ENCODE measurements around the gene BIN1.

Gene BIN1

DNA sequence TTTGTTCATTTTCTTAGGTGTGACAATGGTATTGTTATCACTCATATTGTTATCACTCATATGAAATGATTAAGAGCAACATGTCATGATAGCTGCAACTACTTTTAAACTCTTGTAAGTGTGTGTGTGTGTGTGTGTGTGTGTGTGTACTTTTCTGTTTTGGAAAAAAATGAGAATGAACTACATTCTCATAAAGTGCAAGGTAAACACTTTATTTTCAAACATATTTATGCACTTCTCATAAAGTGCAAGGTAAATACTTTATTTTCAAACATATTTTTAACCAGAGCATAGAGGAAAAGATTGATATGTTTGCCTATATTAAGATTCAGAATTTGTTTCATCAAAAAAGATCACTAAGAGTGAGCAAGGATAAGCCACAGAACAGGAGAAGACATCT lies 108.5 kb downstream of the BIN1 start:
- no peak overlapping the region for H3K4me3 Mint-ChIP-seq
- H3K36me3 Mint-ChIP-seq, result no peaks in the 10 kb centered on the region
- H3K27me3 Mint-ChIP-seq, result peaks cover 8% of the 10 kb centered on the region
- no peaks in the 10 kb centered on the region for H3K4me1 Mint-ChIP-seq
- ATAC-seq, result no peak
- H3K27ac Mint-ChIP-seq, result no peak overlapping the region
- no peaks in the 10 kb centered on the region for H3K9me3 Mint-ChIP-seq

All from stimulated activated memory B cell treated with anti-CD40 and anti-IgM and Interleukin-4, amounts not matched to agents 10 μg/mL and 1 μg/mL and 100 μg/mL, for 72 hours (primary cell).